D341Med (cell line): ENCODE measurements around the gene HSPA12A.
A peak's percentile ranks its signal among the peaks of the same experiment; 100 is the strongest.

Source experiments
- DNase-seq: peaks from one replicate; pipeline ENCODE4 v3.0.0; 2012; ENCODE audit warnings: low spot score

The HSPA12A gene

DNA sequence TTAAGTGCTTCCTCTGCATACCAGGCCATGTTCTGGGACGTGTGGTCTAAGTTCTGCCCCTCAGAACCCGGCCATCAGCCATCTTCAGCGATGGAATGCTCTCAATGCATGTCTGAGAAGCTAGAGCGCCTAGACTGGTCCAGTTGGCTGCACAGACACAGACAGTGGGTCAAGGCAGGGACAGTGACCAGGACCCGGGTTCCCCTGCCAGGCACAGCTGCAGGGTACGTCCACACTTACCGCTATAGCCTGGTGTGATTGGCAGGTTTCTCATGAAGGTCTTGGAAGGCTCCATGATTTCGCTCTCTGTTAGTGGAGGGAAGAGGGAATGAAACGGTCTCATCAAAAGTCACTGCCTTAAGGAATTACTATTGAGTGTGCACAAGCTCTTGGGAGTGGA lies 74.3 kb downstream of the HSPA12A start:
- DNase-seq = no peak

DNA sequence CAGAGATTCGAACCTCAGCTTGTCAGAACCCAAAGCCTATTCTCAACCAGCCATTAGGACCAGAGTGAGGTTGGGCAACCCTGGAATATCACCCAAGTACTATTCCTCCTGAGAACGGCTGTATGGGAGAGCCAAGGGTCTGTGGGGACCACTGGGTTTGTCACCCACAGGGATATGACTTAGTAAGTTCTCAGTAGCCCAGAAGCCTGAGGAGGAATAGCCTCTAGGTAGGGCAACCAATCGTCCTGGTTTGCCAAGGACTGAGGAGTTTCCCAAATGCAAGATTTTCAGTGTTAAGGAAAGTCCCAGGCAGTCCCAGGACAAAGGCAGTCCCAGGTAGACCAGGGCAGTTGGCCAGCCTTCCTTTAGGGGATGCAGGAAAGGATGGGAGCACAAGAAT lies 74.9 kb downstream of the HSPA12A start:
- DNase-seq = no peak

DNA sequence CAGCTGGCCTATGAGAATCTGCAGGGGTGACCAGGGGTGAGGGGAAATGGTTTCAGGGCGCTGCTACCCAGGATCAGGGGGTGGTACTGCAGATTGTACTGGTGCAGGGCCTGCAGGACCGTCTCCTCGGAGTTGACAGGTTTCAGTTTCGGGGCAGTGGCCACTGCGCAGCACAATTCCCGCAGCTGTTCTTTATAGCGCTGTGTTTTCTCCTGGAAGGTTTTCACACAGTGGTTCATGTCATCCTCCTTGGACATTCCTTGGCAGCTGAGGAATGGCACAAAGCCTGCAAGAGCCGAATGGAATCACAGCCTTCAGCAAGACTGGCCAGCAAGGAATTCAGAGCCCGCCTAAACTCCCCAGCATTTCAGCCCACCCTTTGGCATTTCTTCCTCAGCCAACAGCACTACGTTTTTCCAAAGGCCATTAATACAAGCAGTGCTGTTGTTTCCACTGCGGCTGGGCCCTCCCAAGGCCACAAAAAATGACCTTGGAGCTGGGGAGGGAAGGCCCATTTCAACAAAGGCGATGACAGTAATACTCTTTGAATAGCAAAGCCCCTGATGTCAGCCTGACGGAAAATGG lies 76.7 kb downstream of the HSPA12A start:
- no peak for DNase-seq

DNA sequence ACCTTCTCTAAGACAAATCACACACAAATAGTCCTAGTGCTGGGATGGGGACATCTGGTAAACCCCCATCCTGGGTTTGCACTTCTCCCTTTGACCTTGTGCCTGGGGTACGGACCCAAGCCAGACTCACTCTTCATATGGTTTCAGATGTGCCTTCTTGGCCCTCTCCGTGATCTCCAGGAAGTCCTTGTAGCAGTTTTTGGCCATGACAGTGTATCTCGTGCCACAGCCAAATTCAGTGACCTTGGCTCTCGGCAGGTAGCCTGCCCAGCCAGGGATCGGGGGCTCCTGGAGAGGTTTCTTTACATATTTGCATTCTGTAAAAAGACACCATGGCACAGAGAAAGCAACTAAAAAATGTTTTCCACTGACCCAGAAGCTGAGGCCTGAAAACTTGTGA lies 77.7 kb downstream of the HSPA12A start:
- DNase-seq = no peak

DNA sequence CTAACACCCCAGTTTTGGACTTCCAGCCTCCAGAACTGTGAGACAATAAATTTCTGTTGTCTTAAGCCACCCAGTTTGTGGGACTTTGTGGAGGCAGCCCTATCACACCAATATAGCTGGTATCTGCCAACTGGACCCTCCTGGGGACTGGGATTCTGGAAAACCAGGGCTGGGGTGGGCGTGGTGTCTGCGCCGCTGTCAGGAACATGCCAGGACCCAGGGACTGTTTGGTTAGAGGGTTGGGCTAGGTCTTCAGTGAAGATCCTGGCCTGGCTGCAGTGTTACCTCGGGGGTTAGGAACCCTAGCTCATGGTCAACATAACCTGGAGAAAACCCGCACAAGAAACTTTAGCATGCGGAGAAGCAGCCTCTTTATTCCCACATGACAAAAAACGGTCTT lies 79.0 kb downstream of the HSPA12A start:
- no peak for DNase-seq

DNA sequence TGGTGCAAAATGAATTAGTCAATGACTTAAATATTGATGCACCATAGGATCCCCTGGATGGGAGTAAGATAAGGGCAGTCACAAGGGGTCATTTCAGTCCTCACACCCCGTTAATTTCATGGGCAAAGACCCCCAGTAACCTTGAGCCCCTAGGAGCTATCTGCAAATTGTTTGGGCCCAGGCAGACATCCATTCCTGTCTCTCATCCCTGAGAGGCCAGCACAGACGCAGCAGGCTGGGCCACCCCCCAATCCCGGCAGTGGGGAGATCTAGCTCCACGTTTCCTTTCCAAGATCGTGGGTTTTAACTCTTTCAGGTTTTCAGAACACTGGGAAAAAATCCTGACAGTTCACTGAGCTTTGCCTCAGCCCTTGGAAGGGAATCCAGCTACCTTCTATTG lies 81.5 kb downstream of the HSPA12A start:
- no peak for DNase-seq

DNA sequence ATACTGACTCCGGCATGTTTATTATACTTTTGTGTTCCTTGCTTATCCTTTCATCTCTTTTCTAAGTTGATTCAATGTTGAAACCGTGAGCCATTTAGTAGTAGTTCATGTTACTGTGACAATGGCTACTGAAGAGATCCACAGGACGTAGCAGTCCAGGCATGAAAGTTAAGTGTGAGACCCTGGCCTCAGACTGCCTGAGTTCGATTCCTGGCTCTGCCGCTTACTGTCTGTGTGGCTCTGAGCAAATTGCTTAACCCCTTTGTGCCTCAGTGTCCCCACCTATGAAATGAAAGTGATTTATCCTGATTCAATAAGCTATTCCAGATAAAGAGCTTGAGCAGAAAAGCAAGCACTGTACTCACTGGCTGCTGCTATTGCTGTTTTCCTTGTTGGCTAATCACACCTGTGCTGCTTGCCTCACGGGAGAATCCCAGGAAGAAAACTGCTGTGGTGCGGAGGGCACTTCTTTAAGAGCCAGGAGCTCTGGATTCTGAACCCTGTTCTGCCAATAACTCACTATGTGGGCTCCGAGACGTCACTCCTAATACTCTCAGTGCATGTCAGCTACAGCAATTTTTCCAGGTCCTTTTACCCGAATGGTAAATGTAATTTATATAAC lies 83.2 kb downstream of the HSPA12A start:
- DNase-seq = no peak

DNA sequence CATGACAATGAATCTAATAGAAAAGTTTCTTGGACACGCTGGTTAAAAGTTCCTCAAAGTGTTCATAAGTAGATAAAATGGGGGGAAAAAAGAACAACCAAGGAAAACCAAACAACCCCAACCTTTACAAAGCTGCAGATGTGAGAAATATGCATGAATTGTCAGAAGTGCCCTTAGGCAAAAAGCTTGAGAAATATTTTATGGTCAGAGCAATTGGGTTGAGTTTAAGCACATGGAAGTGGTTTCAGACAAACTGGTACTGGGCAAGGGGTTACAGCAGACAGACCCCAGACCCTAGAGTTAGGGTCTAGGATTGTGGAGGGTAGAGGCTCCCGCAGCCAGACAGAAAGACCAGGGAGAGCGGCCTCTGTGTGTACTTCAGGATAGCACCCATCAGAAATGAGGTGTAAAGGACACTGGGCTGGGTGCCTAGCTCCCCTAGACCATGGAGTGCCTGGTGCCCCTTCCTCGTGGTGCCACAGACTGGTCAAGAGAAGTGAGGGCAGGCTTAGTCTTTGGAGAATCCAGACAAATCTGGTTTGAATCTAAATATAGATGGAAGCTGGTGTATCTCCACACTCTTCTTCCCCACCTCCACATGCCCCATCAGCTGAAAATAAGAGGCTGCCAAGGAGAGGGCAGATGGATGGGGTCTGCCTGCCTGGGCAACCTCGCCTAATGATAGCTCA lies 84.4 kb downstream of the HSPA12A start:
- DNase-seq = no peak

DNA sequence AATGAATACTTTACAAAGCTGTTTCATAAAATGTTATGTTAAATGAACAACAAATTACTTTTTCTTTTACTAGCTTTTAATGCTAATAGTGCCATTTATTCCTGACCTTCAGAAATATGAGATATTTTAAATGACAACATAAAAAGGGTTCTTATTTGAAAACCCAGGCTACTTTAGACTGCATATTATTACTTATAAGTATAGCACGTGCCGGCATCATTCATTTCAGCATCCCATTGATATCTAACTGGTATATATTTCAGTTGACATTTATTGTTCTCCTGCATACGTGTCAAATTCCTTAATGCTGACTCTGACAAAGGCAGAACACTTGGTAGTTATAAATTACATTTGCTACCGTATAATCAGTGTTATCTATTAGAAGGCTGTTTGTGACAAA lies 86.3 kb downstream of the HSPA12A start:
- no peak for DNase-seq

DNA sequence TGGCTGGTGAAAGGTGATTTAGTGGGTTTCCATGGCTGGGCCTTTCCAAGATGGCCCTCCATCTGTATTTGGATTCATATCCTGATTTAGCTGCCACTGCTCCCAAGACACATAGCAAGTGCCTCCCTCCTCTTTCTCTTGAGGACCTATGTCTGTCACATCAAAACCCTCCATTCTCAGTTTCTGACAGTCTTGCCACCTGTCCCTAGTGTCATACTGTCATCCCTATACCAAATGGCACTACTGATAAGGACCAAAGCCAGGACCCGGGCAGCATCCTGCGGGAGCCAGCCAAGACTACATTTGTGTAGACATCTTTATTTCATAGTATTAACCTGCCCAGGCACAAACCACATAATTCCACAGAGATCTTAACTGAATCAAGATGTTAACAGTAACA lies 86.8 kb downstream of the HSPA12A start:
- DNase-seq = no peak

DNA sequence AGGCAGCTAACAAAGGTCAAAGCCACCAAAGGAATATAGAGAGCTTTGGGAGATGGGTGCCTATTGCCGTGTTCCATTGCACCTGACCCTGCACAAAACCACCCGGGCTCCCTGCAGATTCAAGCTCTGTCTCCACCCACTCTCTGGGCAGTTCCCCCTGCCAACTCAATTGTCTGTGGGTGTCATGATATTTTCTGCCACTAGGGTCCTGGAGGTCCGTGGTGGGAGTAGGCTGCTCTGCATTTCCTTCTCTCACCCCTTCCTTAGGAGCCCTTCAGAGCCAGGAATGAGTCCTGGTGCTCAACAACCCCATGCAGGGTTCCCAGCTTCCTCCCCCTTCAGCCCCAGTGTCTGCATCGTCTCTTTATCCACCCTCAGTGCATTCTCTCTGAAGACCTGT lies 87.5 kb downstream of the HSPA12A start:
- DNase-seq = peak; percentile 42

DNA sequence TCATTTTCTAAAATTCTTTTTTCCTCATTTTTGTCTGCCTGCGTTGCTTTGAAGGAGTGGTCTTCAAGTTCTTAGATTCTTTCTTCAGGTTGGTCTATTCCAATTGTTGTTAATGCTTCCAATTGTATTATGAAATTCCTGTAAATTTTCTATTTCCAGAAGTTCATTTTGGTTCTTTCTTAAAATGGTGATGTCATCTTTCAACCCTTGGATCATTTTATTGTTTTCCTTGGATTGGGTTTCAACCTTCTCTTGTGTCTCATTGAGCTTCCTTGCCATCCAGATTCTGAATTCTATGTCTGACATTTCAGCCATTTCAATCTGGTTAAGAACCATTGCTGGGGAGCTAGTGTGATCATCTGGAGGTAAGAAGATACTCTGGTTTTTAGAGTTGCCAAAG lies 88.5 kb downstream of the HSPA12A start:
- no peak for DNase-seq

DNA sequence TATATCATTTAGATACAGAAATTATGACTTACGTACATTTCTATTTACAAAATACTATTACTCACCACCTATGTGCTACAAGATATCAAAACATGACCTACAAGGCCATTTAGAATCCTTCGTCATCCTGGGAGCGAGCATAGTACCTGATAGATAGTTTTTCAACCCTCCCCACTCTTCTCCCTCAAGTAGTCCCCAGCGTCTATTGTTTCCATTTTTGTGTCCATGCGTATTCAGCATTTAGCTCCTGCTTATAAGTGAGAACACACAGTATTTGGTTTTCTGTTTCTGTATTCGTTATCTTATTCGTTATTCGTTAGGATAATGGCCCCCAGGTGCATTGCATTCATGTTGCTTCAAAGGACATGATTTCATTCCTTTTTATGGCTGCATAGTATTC lies 93.5 kb downstream of the HSPA12A start:
- no peak for DNase-seq

DNA sequence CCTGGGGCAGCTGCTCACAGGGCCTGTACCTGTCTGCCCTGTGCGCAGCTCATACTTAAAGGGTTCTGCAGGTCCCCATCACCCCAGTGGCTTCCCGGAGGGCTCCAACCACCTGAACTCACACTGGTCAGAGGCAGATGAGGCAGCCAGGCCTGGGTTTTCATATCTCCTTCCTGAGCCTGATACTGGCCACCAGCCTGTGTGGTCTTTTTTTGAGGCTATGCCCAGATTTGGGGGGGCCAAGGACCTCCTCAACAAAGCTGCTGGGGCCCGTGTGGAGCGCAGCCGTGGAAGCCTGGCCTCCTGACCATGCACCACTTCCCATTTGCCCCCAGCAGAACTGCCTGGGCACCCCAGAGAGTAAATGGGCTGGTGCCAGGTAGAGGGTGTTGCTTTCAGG lies 95.9 kb downstream of the HSPA12A start:
- DNase-seq = no peak

DNA sequence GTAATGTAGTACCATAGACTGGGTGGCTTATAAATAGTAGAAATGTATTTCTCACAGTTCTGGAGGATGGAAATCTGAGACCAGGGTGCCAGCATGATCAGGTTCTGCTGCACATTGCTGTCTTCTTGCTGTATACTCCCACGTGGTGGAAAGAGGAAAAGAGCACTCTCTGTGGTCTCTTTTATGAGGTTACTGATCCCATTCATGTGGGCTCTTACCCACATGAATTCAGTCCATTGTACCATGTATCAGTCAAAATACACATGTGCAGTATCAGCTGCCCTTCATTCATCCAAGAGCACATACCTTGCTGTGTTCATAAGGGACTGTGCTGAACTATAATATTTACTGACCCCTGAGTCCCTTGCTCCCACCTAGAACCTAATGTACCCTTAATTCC lies 104.5 kb downstream of the HSPA12A start:
- no peak for DNase-seq

DNA sequence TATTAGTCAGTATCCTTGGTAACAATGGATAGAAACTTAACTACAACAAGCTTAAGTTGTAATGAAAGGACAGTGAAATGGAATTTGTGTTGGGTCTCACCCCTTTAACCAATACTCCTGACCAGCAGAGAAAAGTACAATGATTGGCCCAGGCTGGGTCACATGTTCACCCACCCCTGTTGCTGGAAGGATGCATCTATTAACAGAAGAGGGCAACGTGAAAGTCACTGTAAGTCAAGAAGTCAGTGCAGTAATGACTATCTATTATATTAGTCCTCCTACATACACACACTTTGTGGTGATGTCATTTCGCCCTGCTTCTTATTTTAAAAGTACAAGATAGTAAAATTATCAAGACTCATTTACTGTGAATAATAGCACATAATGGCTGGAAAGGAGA lies 105.4 kb downstream of the HSPA12A start:
- no peak for DNase-seq

DNA sequence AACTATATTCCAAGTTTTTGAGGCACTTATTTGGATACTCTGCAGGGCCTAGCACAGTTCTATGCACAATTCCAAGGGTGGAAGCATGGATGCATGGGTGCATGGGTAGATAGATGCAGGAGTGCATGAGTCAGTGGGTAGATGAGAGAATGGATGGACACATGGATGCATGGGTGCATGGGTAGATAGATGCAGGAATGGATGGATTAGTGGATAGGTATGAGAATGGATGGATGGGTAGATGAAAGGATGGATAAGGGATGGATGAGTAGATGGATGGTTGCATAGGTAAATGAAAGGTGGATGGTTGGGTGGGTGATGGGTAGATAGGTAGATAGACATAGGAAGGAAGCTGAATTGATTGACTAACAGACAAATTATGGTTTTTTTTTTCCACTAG lies 106.0 kb downstream of the HSPA12A start:
- no peak for DNase-seq

DNA sequence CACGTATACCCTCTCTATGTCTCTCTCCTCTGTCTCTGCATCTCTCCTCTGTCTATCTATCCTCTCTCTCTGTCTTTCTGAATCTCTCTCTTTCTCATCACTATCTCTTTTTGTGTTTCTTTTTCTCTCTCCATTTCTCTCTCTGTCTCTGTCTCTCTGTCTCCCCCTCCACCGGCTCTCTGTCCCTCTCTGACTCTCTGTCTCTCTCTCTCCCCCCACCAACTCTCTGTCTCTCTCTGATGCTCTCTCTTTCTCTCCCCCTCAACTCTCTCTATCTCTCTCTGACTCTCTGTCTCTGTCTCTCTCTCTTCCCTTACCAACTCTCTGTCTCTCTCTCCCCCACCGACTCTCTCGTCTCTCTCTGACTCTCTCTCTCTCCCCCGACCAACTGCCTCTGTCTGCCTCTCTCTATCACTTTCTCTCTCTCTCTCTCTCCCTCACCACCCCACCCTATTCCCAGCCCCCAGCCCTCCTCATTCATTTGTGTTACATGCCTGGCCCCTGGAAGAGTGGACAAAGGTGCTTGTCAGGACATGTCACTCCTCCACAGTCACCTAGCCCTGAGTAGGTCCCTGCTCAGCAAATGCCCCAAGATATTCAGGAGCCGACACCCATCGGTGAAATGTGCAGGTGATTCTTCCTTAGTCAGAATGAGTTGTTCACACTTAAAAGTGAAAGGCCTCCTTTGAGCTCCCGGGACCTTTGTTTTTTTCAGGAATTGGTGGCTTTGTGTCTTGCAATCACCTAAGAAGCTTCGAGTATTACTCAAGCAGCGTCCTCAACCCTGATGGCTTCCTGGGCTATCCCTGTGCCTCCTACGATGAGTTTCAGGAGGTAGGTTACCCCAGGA lies 108.0 kb downstream of the HSPA12A start:
- DNase-seq = no peak

DNA sequence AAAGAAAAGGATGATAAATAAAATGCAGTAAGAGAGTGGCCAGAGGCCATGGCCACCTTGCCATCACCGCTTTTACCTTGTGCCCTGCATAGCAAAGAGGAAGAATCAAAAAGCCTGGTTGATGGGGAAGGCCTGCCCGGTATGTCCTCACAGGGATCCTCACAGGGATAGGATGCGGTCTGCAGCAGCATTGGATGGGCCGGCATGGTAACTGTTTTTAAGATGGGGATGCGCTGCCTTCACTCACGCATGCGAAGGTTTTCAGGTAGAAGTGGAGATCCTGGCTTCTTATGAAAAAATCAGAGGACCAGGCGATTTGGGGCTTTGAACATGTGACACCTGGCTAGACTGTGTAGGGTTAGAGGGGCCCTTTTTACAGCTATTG lies 109.2 kb downstream of the HSPA12A start:
- no peak for DNase-seq

DNA sequence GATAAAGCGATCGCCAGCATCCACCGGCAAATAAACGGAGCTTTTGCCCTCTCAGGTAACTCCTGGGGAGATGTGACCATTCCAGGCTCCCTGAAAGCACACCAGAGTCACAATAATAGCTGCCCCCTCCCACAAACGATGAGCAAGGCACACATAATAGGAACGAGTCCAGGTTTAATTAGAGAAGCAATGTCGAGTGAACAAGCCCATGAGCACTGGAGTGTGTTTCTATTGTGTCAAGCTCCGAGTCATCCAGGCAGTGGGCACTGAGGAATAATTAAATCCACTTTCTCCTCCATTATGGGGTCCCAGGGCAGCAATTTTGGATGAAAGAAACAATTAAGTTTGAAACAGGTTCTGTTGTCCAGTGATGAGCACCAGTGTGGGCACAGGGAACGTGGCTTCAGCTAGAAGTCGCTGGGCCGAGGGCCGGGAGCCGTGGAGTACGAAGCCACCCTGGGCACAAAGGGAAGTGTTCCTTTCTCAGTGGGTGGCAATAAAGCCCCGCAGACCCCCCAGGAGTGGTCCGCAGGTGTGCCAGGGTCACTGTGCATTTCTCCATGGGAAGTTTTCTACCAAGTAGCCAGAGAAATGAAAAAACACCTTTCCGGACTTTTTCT lies 109.7 kb downstream of the HSPA12A start:
- no peak for DNase-seq

DNA sequence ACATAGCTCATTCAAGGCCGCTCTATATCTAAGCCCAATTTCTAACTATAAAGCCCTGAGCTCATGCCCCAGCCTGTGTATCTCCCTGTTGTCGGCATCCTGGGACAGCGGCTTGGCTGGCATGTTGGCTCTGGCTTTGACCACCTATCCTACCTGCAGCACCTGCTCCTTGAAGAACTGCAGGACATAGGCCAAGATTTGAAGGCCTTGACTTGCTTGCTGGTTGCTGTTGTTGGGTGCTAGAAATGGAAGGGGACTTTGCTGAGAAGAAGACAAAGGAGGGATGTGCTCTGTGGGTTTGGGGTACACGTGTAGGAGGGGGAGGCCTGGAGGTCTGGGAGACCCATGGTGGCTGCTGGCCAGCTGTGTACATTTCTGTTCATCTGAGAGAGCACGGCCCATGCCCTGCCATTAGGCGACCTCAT lies 110.5 kb downstream of the HSPA12A start:
- DNase-seq = no peak

DNA sequence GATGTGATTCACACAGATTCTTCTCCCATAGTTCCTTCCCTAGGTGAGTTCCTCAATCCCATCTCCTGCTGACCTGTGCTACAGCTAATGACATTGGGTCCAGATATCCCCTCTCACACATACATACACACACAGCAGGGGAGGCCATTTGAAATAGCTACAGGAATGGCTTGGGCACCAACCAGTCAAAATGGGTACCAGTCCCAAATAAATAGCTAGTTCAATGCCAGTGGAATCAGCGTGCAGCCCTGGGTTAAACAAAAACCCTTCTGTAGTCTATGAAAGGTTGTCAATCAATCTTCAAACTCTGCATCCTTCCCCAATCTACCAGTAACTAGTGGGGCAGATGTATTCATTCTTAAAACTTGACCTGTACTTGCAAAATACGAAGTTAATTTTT lies 112.3 kb downstream of the HSPA12A start:
- no peak for DNase-seq

DNA sequence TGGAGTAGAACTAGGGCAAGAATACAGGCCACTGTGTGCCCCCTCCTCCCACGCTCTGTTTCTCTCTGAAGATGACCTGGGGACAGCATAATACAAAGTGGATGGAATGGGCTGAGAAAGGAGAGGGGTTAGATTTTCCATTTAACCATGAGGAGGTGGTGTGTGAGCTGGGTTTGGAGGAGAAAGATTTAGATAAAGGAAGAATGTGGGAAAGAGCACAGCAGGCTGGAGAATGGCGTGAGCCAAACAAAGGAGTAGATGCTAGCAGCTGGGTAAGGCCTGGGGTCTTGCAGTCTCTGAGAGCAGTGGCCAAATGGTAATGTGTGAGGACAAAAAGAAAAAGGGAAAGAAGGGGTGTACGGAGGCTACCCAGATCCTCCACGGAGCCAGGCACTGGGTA lies 113.0 kb downstream of the HSPA12A start:
- no peak for DNase-seq
